HG03196 (cell line): ENCODE measurements around the gene MCEE.
A peak's percentile ranks its signal among the peaks of the same experiment; 100 is the strongest.
"Not testable (repeated sequence)": the region's sequence is repeated elsewhere in the genome, so short reads cannot be mapped to it uniquely, and the experiment has no call there.

ENCODE experiments used
- ATAC-seq: cut with Tn5 transposase; IDR thresholded peaks from one replicate; pipeline ENCODE4 v1.9.1; 2021; ENCODE audit not compliant: unreplicated experiment

Gene MCEE

DNA sequence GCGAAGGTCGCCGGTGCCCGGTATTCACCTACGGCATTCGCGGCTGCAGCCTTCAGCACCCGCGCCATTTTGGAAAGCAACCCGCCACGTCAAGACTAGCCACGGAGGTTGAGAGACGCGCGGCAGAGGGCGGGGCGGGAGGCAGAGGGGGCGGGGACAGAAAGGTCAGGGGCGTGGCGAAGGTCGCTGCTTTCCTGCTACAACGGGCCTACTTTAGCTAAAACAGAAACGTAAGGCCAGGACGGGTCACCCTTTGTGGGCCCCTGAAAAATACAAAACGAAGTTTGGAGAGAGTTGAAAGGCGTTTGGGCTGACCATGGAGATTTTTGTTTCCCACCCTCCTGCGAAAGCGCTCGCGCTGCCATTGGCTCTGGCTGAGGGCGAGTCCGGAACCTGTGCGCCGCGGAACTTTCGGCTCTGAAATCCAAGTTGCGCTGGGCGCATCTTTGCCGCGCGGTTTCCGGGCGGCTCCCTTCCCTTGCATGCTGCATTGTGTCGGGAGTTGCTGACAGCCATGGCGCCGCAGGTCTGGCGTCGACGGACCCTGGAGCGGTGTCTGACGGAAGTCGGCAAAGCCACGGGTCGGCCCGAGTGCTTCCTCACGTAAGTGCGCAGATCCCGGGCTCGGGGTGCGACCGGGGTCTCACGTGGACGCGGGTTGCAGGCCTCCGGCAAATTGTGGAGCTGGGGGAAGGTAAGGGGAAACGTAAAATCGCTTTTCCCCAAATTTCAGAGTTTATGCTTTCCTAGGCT, at the start of gene MCEE, which contains the start of gene MPHOSPH10:
TSS of gene MCEE (minus strand) at position 78 of the 753 bp plus-strand sequence. CDS start at position 68, 10 bp downstream.
TSS of gene MPHOSPH10 (plus strand) at position 483 of the 753 bp plus-strand sequence. CDS start at position 515, 32 bp downstream.
- peak; percentile 96 for ATAC-seq

GRCh38 chr2:71178836-71179235, 48.8 kb upstream of the MCEE start:
- not testable (repeated sequence) for ATAC-seq

DNA sequence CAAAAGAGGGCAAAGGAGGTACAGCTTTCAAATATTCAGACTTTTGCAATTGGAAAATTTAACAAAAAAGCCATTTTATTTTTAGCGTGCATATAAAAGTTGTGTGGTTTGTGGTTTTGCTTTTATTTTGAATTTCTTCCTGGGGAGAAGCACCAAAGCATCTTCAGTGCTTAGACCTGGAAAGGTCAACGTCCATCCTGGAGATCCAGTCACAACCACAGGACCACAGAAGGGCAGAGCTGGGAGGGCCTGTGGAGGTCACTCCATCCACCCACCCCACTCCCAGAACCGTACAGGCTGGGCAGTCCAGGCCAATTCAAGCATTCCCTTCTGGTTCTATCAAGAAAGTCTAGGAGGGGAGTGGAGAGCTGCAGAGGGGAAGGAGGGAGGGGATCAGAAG, 44.2 kb upstream of the MCEE start:
- no peak for ATAC-seq

DNA sequence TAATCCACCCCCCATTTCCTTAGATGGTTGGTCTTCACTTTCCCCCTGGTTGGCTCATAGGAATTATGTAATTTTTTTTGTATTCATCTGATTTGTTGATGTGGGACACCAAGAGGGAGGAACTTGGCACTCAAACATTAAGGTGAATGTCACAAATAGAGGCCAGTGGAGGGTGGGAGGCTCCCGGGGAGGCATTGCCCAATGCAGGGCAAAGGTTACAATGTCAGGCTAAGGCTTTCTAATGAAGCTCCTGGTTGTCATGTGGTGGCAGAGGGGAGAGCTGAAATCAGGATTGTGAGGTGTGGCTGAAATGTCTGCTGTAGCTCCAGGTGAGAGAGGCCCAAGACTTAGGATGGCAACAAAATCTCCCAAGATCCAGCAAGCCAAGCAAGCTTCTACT, 43.1 kb upstream of the MCEE start:
- no peak for ATAC-seq

DNA sequence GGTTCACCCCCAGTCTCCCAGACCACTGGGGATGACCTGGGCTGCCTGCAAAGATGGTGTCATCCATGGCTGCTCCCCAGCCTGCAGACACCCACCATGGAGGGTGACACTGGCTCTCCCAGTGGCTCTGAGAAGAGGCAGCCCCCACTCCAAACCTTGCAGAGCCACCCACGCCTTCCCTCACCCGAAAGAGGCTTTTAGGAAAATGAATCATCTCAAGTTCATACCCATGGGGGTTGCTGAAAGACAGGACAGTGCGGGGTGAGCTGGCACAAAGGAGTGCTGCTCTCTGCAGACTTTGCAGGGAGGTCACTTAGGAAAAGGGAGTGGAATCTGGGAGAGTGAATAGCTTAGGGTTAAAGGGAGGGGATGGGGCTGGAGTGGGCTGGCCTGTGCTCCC, 36.8 kb upstream of the MCEE start:
- no peak for ATAC-seq

- ATAC-seq, result no peak
These were observed 27.2 kb upstream of the MCEE start for GRCh38 chr2:71157124-71157793.

GRCh38 chr2:71156573-71156972, 26.5 kb upstream of the MCEE start:
- ATAC-seq, result no peak

- no peak for ATAC-seq
These were observed 25.8 kb upstream of the MCEE start for GRCh38 chr2:71155846-71156245.

DNA sequence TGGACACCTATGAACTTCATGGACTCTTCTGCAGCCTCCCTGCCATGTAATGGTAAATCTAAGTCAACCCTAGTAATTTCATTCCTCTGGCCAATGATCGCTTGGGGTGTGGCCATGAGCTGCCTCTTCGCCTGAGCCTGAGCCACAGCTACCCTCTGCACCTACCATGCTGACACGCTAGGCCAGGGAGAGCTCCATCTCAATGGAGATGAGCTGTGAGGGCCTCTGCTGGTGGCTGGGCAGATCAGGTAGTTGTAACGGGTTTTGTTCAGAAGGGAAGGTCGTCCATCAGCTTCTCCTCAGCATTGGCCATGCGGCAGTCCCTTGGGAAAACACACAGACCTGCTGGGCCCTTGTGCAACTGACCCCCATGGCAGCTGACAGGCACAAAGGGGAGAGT, 24.8 kb upstream of the MCEE start:
- ATAC-seq, result no peak

DNA sequence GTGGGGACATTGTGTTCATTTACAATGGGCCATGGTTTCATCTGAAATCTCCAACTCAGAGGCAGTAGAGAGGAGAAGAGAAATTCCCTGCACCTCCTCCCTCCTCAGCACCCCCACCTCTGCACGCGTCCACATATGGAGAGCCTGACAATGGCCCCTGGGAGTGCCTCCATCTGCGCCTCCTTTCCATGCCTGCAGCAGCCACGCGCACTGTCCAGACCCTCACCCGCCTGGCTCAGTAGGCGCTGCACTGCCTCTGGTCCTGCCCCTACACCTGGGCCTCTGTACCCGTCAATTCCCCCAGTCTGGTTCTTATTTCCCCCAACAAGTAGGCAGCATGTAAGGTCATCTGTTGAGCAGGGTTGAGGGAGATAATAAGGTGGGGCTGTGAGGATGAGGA, 24.2 kb upstream of the MCEE start:
- ATAC-seq, result no peak

GRCh38 chr2:71153585-71154224, 23.7 kb upstream of the MCEE start:
- no peak for ATAC-seq

DNA sequence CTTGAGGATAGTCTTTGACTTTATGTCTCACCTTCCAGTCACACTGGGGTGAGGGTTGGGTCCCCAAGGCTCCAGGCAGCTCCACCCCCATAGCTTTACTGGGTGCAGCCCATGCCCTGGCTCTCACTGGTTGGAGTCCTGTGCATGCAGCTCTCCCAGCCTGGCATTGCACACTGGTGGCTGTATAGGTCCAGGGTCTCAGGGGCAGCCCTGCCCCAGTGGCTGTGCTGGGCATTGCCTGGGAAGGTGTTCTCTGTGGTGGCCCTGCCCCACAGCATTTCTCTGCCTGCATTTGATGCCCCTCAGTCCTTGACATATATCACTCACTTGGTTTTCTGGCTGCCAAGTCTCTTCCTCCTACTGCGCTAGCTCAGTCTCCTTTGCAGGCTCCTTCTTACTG, 21.6 kb upstream of the MCEE start:
- ATAC-seq, result no peak

DNA sequence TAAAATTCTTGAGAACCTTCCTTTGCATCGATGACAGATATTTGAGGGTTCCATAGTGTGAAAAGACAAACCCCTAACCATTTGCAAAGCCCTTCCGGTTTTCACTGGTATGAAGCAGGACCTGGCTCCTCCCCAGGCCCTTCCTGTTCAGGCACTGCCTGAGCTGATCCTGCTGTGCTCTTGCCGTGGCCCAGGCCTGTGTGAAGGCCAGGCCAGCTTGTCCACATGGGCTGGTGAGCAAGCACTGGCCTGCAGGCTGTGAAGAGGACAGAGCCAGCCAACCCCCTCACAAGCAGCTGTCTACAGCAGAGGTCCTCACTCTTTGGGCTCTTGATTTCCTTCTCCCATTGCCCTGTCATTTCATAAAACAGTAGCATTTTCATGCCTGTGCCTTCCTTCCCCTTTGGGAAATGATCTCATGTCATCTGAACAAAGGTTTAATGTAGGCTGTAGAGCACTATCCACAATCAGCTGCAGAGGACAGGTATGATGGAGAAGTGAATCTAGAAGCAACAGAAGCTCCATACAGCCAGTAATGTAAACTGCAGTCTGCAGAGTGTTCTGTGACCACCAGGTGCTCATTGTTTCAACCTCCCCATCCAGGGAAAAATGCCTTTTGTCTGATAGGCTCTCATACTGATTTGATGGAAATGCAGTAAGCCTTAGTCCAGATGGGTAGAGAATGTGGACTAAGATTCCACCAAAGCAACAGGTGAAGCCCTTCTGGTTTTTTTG, 20.2 kb upstream of the MCEE start:
- ATAC-seq, result no peak

- ATAC-seq, result no peak
These were observed 18.6 kb upstream of the MCEE start for GRCh38 chr2:71148506-71149063.

DNA sequence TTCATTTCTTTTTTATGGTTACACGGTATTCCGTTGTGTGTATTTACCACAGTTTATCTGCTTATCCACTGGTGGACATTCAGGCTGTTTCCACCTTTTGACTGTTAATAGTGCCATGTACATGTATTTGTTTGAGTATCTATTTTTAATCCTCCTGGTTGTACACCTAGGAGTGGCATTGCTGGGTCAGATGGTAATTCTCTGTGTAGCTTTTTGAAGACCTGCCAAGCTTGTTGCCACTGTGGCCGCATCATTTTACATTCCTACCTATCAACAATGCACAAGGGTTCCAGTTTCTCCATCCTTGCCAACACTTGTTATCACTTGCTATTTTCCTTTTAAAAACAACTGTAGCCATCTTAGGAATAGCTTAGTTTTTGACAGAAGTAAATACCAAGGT, 13.8 kb upstream of the MCEE start:
- no peak for ATAC-seq

DNA sequence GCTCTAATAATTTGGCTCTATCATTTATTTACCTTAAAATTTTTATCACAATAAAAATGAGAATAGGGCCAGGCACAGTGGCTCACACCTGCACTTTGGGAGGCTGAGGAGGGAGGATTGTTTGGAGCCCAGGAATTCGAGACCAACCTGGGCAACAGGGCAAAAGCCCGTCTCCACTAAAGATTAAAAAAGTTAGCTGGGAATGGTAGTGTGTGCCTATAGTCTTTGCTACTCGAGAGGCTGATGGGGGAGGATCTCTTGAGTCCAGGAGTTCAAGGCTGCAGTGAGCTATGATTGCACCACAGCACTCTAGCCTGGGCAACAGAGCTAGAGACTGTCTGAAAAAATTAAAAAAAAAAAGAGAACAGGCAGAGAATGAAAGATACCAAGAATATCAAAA, 6.1 kb upstream of the MCEE start:
- no peak for ATAC-seq

DNA sequence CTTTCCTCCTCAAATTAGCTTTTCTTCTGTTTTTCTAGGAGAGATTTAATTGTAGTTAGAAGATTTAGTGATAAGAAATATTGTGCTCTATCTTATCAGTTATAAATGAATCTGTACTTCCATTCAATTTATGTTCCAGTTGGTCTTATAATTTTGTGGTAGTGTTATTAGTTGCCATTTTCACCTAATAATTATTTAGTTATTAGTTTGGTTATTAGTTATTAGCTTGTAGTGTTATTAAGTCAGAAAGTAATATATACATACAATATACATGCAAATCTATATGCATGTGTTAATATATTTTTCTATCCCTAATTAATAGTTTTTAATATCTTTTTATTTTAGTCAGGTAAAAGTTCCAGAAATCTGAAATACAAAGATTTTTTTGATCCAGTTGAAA, 3.6 kb upstream of the MCEE start:
- no peak for ATAC-seq

- ATAC-seq, result not testable (repeated sequence)
These were observed 1.5 kb upstream of the MCEE start for GRCh38 chr2:71131387-71132166.

DNA sequence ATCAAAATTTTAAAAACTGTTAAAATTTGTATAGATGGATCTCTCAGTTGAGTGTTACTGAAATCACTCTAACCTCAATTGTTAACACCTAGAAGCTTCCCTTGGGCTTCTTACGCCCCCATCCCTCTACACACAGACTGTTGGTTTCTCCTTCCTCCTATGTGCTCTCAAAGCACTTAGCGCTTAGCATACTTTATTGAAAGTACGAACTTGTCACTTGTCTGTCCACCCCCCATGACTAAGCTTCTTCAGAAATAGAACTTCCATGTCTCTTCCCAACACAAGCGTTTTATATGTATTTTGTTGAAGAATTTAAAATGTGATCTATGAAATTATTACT, 846 bp upstream of the MCEE start:
- ATAC-seq, result peak; percentile 8

DNA sequence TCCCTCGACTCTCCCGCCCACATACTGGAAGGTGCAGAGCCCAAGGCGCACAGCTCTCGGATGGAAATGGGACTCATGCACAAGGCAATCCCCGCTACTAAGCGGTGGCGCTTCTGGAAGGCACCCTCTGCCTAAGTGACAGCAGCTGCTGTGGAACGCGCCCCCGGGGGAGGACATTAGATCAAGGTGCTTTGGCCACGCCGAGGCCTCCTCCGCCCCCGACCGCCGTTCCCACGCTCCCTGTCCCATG, 202 bp downstream of the MCEE start:
- peak; percentile 42 for ATAC-seq
